ENCODE measurements around the gene TIMM50. TPM values are rescaled to one million over a fixed set of nuclear protein-coding genes. Genes with fewer than 3 reads are reported as not detected.

TIMM50 gene
- total RNA-seq, 1 donor from 2014 or later, result 69.0 TPM

DNA sequence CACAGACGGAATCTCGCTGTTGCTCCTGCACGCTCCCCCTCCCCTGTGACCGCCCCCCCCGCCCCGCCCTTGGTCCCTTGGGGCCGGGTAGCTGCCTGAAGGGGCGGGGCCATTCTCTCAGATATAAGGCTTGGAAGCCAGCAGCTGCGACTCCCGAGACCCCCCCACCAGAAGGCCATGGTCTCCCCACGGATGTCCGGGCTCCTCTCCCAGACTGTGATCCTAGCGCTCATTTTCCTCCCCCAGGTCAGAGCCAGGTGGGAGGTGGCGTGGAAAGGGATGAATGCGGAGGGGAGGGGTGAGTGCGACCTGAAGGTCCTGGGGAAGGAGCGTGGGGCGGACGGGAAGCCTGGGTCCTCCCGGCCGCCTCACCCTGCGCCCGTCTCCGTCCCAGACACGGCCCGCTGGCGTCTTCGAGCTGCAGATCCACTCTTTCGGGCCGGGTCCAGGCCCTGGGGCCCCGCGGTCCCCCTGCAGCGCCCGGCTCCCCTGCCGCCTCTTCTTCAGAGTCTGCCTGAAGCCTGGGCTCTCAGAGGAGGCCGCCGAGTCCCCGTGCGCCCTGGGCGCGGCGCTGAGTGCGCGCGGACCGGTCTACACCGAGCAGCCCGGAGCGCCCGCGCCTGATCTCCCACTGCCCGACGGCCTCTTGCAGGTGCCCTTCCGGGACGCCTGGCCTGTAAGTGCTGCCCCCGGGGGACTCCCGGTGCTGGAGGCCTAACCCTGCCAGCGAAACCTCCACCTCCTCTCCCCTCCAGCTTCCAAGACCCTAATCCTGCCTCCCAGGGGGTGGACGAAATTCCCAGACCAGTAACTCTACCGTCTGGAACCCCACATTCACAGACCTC, 18.4 kb downstream of the TIMM50 start, which contains the start of gene DLL3:
Gene DLL3 (plus strand): TSS at position 150 of the 845 bp plus-strand sequence. CDS start 28 bp downstream, at position 178.
- intact Hi-C loops (cut with micrococcal nuclease), result no loop called here

DNA sequence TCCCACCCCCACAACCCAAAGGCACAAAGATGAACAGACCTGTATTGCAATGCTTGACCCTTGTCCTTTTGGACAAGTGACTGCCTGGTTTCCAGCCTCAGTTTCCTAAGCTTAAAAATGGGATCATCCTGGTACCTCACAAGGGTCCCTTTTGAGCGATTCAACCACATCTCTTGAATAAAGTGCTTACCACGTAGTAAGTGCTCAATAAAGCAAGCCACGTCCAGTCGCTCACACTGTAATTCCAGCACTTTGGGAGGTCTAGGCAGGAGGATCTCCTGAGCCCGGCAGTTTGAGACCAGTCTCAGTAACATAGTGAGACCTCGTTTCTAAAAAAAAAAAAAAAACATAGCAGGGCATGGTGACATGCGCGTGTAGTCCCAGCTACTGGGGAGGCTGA, 19.3 kb downstream of the TIMM50 start:
- intact Hi-C loops (cut with micrococcal nuclease), result no loop called here

GRCh38 chr19:39500543-39500942, 19.9 kb downstream of the TIMM50 start:
- intact Hi-C loops (cut with micrococcal nuclease), result no loop called here

DNA sequence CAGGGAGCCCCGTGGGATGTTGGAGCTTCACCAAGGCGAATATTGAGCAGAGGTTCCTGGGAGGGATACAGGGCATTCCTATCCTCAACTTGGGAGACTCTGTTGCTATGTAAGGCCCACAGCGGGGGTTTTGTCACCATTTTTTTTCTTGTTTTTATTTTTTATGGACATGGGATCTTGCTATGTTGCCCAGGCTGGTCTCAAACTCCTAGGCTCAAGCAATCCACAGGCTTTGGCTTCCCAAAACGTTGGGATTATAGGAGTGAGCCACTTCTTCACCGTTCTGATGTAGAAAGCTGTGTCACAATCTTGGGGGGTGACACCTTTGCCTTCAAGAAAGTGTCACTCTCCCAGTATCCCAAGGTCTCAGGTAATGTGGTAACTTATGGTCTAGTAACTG, 20.7 kb downstream of the TIMM50 start:
- intact Hi-C loops (cut with micrococcal nuclease), result no loop called here

DNA sequence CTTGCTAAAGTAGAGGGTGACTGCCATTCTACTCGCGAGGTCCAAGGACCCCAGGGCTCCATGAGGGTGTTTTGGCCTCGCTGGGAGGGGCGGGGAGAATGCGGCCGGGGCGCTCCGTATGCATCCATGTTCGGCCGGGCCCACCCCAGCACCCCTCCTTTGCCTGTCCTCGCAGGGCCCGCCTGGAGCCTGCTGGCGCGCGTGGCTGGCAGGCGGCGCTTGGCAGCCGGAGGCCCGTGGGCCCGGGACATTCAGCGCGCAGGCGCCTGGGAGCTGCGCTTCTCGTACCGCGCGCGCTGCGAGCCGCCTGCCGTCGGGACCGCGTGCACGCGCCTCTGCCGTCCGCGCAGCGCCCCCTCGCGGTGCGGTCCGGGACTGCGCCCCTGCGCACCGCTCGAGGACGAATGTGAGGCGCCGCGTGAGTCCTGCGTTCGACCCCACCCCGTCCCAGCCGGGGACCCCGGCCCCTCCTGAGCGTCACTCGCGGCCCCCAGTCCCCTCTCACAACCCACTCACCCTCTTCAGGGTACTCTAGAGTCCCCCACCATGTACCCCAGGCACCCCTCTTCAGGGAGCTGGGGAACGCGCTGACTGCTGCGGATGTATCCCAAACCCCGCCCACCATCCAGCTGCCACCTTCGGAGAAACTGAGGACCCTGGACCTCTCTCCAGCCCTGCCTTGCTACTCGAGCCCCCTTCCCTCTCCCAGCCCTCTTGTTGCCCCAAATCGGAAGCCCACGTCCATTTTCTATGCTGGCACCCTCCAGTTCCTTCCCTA, 22.2 kb downstream of the TIMM50 start:
- intact Hi-C loops (cut with micrococcal nuclease), result loop anchor here (1.0 kb wide), 1 partner anchor 29 kb away; the partner anchor contains the start of gene EID2B

GRCh38 chr19:39506598-39506943, 25.9 kb downstream of the TIMM50 start:
- intact Hi-C loops (cut with micrococcal nuclease), result no loop called here

DNA sequence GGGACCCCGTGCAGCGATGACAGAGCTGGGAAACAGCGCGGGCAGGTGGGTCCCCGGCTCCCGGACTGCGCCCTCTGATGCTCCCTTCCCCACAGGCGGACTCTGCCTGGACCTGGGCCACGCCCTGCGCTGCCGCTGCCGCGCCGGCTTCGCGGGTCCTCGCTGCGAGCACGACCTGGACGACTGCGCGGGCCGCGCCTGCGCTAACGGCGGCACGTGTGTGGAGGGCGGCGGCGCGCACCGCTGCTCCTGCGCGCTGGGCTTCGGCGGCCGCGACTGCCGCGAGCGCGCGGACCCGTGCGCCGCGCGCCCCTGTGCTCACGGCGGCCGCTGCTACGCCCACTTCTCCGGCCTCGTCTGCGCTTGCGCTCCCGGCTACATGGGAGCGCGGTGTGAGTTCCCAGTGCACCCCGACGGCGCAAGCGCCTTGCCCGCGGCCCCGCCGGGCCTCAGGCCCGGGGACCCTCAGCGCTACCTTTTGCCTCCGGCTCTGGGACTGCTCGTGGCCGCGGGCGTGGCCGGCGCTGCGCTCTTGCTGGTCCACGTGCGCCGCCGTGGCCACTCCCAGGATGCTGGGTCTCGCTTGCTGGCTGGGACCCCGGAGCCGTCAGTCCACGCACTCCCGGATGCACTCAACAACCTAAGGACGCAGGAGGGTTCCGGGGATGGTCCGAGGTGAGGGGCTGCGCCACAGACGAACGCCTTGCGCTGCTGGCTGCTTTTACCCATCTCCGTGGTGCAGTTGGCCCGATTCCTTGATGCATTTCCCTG, 26.5 kb downstream of the TIMM50 start:
- intact Hi-C loops (cut with micrococcal nuclease), result no loop called here

GRCh38 chr19:39507715-39508364, 27.2 kb downstream of the TIMM50 start:
- intact Hi-C loops (cut with micrococcal nuclease), result no loop called here

GRCh38 chr19:39508629-39509028, 28.0 kb downstream of the TIMM50 start:
- intact Hi-C loops (cut with micrococcal nuclease), result no loop called here

DNA sequence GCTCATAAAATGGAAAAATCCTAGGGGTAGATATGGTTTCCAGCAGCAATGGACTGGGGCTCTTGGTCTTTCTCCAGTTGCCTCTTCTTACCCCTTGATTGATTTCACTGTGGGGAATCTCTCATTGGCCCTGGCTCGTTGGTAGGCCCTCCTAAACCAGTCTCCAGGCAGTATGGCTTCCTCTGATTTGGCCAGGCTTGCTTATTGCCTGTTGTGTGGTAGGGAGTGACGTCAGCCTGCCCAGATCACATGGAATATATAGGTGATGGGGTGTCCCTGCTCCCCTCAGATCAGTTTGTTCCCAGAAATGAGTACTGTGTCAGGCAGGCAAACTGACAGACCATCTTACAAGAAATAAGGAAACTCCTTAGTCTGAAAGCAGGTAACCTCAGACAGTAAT, 28.6 kb downstream of the TIMM50 start:
- intact Hi-C loops (cut with micrococcal nuclease), result no loop called here

GRCh38 chr19:39512988-39513387, 32.4 kb downstream of the TIMM50 start:
- intact Hi-C loops (cut with micrococcal nuclease), result no loop called here

GRCh38 chr19:39514840-39515550, 34.4 kb downstream of the TIMM50 start, which contains the start of gene SELENOV:
SELENOV (plus strand) TSS chr19:39515139; CDS start chr19:39515213, 74 bp downstream.
- intact Hi-C loops (cut with micrococcal nuclease), result no loop called here

GRCh38 chr19:39515551-39516191, 35.0 kb downstream of the TIMM50 start:
- intact Hi-C loops (cut with micrococcal nuclease), result no loop called here

- intact Hi-C loops (cut with micrococcal nuclease), result no loop called here
These were observed 35.6 kb downstream of the TIMM50 start for GRCh38 chr19:39516270-39516669.

DNA sequence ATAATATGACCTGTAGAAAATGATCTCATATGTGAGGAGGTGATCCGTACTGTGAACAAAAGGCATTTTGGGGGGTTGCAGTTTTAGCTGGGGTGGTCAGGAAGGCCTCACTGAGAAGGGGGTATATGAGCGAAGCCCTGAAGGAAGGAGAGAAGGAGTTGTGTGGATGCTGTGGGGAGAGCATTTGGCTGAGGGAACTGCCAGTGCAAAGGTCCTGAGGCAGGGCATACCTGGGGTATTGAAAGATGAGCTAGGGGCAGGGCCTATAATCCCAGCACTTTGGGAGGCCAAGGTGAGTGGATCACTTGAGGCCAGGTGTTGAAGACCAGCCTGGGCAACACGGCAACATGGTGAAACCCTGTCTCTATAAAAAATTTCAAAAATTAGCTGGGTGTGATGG, 36.8 kb downstream of the TIMM50 start:
- intact Hi-C loops (cut with micrococcal nuclease), result no loop called here

DNA sequence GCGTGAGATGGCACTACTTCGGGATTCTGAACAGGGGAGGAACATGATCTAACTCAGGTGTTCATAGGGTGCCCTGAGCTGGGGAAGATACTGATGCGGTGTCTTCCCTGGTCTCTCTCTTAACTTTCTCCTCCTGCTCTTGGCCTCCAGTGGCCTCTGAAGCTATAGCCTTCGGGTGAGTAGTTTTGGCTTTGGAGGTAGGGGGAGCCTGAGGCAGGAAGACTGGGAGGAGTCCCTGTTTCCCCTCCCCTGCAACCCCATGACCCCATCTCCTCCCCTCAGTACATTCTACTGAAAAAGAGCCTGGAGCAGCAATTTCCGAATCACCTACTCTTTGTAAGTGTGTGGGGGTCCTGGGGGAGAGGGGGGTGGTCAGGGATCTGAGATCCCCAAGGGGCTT, 37.8 kb downstream of the TIMM50 start:
- intact Hi-C loops (cut with micrococcal nuclease), result no loop called here

GRCh38 chr19:39518975-39519374, 38.3 kb downstream of the TIMM50 start:
- intact Hi-C loops (cut with micrococcal nuclease), result no loop called here

GRCh38 chr19:39520541-39521484, 40.2 kb downstream of the TIMM50 start:
- intact Hi-C loops (cut with micrococcal nuclease), result no loop called here

DNA sequence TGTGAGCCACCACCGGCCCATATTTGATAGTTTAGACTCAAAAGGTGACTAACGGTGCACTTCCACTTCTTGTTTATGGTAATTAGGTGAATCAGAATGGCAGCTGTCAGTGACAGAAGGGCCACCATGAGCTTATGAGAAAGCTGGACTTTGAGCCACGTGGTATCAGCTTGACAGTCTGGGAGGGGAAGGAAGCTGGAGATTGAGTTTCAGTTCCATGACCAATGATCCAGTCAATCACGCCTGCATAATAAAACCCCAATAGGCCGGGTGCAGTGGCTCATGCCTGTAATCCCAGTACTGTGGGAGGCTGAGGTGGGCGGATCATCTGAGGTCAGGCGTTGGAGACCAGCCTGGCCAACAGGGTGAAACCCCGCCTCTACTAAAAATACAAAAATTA, 43.9 kb downstream of the TIMM50 start:
- intact Hi-C loops (cut with micrococcal nuclease), result no loop called here
